ENCODE results near the gene PPFIA1. TPM values are rescaled to one million over a fixed set of nuclear protein-coding genes. Genes with fewer than 3 reads are reported as not detected.
"Not testable (repeated sequence)": the region's sequence is repeated elsewhere in the genome, so short reads cannot be mapped to it uniquely, and the experiment has no call there.

PPFIA1 gene
- total and polyA plus RNA-seq, 9 donors, result 20.5 to 60.3 (median 37.8) TPM

- Histone ChIP-seq H3K27ac (no peak overlapping the region), H3K4me1 (ENCODE audit: insufficient read depth) (no peaks in the 10 kb centered on the region), H3K36me3 (no peaks in the 10 kb centered on the region), H3K27me3 (no peaks in the 10 kb centered on the region), H3K9me3 (no peaks in the 10 kb centered on the region), H3K4me3 (no peak overlapping the region)
- no peak for DNase-seq
- TF ChIP-seq POLR2A (IDR thresholded peaks at IDR 0.05), result no peak
- no peak for TF ChIP-seq CTCF (IDR thresholded peaks at IDR 0.05)
- TF ChIP-seq EP300 (IDR thresholded peaks at IDR 0.05), result no peak
- intact Hi-C loops (cut with DNase I), result no loop called here
- 92 to 94% (median 92%) methylated on average over 8 of the region's 8 CpGs for WGBS, 3 donors
These were observed 21.7 kb downstream of the PPFIA1 start for GRCh38 chr11:70292166-70292565.

- WGBS, 3 donors, result 88 to 90% (median 89%) methylated on average over 6 of the region's 6 CpGs
- intact Hi-C loops (cut with DNase I), result no loop called here
- DNase-seq, result no peak
These were observed 22.4 kb downstream of the PPFIA1 start for GRCh38 chr11:70292863-70293262.

GRCh38 chr11:70295166-70295565 is 24.7 kb downstream of the PPFIA1 start:
- DNase-seq; H3K27me3 ChIP-seq; intact Hi-C loops (cut with DNase I); H3K36me3 ChIP-seq; H3K27ac ChIP-seq; H3K4me3 ChIP-seq; H3K4me1 ChIP-seq (ENCODE audit: insufficient read depth); H3K9me3 ChIP-seq: not testable (repeated sequence)
- WGBS, 3 donors, result 86 to 91% methylated on average over 4 to 26 of the region's 29 CpGs; no CpG with 5 or more reads in 1 of the 3 donors

More at GRCh38 chr11:70292863-70293262, 22.4 kb downstream of the PPFIA1 start:
- no peak overlapping the region for H3K27ac ChIP-seq
- no peak for TF ChIP-seq EP300 (IDR thresholded peaks at IDR 0.05)
- no peak for TF ChIP-seq POLR2A (IDR thresholded peaks at IDR 0.05)
- TF ChIP-seq CTCF (IDR thresholded peaks at IDR 0.05), result no peak
- no peak overlapping the region for H3K4me3 ChIP-seq
- no peaks in the 10 kb centered on the region for H3K9me3 ChIP-seq
- no peaks in the 10 kb centered on the region for H3K36me3 ChIP-seq
- no peaks in the 10 kb centered on the region for H3K4me1 ChIP-seq (ENCODE audit: insufficient read depth)
- H3K27me3 ChIP-seq, result no peaks in the 10 kb centered on the region

GRCh38 chr11:70296681-70297080 is 26.2 kb downstream of the PPFIA1 start:
- intact Hi-C loops (cut with DNase I), result no loop called here
- H3K27ac ChIP-seq, result no peak overlapping the region
- no peaks in the 10 kb centered on the region for H3K9me3 ChIP-seq
- WGBS, 3 donors, result 90 to 99% (median 94%) methylated on average over 7 of the region's 7 CpGs
- no peaks in the 10 kb centered on the region for H3K27me3 ChIP-seq
- no peaks in the 10 kb centered on the region for H3K4me1 ChIP-seq (ENCODE audit: insufficient read depth)
- no peak overlapping the region for H3K4me3 ChIP-seq
- H3K36me3 ChIP-seq, result no peaks in the 10 kb centered on the region
- TF ChIP-seq EP300 (IDR thresholded peaks at IDR 0.05), result no peak
- TF ChIP-seq CTCF (IDR thresholded peaks at IDR 0.05), result no peak
- no peak for TF ChIP-seq POLR2A (IDR thresholded peaks at IDR 0.05)
- DNase-seq, result no peak

GRCh38 chr11:70297341-70297740 is 26.9 kb downstream of the PPFIA1 start:
- peaks cover 3% of the 10 kb centered on the region for H3K4me1 ChIP-seq (ENCODE audit: insufficient read depth)
- H3K9me3 ChIP-seq, result no peaks in the 10 kb centered on the region
- no peaks in the 10 kb centered on the region for H3K36me3 ChIP-seq
- DNase-seq, result no peak
- H3K4me3 ChIP-seq, result no peak overlapping the region
- intact Hi-C loops (cut with DNase I), result no loop called here
- TF ChIP-seq EP300 (IDR thresholded peaks at IDR 0.05) (no peak), CTCF (IDR thresholded peaks at IDR 0.05) (no peak), POLR2A (IDR thresholded peaks at IDR 0.05) (no peak)
- no peak overlapping the region for H3K27ac ChIP-seq
- no peaks in the 10 kb centered on the region for H3K27me3 ChIP-seq

Measured in ovary (tissue), 9 donors.